ENCODE measurements around the gene RAB30.

Gene RAB30

GRCh38 chr11:83071567-83072349 is at the start of gene RAB30:
TSS of gene RAB30 (minus strand) at chr11:83071897. CDS start at chr11:82997316, 74,581 bp downstream.
- H3K4me1 ChIP-seq (ENCODE audit: control insufficient read depth, insufficient read depth, low read length), result peaks cover 12% of the 10 kb centered on the region
- H3K4me3 ChIP-seq (ENCODE audit: low read length), result peak within 1 kb of the TSS; percentile 94
- H3K36me3 ChIP-seq (ENCODE audit: control insufficient read depth, insufficient read depth, low read length), result peaks cover 2% of the 10 kb centered on the region
- H3K27ac ChIP-seq (ENCODE audit: low read depth, low read length), result peak within 1 kb of the TSS; percentile 97
- peak within 1 kb of the TSS; percentile 98 for H3K9ac ChIP-seq (ENCODE audit: low read length)
- no peaks in the 10 kb centered on the region for H3K27me3 ChIP-seq (ENCODE audit: control insufficient read depth, insufficient read depth, low read length)

DNA sequence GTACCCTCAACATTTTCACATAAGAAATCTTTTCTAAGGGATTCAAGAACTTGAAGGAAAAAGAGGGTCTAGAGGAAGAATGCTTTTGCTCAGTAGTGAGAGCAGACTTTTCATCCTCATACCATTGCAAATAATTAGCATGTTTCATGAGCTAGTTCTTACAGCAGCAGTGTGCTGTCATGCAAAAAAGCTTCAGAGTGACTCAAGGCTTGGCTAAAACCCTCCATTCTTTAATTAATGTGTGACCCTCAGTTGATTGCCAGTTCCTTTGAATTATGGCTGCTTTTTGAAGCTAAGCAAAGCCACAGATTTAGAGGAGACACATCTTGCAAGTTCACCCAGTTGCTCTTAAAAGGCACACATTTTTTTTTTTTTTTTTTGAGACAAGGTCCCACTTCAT is 48.6 kb upstream of the RAB30 start:
- no peaks in the 10 kb centered on the region for H3K27me3 ChIP-seq (ENCODE audit: control insufficient read depth, insufficient read depth, low read length)

DNA sequence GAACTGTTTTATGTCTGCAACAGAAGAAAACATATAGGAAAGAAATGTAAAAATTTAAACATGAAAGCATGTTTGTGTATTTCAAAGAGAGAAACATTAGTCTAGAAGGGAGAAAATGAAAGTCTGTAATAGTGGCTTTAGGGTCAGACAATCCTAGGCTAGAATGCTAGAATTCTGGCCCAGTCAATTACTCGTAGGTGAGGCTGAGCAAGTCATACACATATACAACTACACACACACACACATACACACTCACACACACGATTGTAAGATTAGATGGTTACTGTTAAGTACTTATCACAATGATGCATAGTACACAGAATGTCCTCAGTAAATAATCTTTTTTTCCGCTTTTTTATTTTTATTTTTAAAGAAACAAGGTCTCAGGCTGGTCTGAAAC is 47.5 kb upstream of the RAB30 start:
- H3K36me3 ChIP-seq (ENCODE audit: control insufficient read depth, insufficient read depth, low read length), result no peaks in the 10 kb centered on the region
- H3K4me3 ChIP-seq (ENCODE audit: low read length), result no peak overlapping the region
- no peak overlapping the region for H3K27ac ChIP-seq (ENCODE audit: low read depth, low read length)
- H3K27me3 ChIP-seq (ENCODE audit: control insufficient read depth, insufficient read depth, low read length), result no peaks in the 10 kb centered on the region
- H3K9ac ChIP-seq (ENCODE audit: low read length), result no peak overlapping the region
- H3K4me1 ChIP-seq (ENCODE audit: control insufficient read depth, insufficient read depth, low read length), result no peaks in the 10 kb centered on the region

More for the DNA sequence above, 48.6 kb upstream of the RAB30 start:
- Histone ChIP-seq H3K9ac (ENCODE audit: low read length) (no peak overlapping the region), H3K27ac (ENCODE audit: low read depth, low read length) (no peak overlapping the region), H3K4me3 (ENCODE audit: low read length) (no peak overlapping the region), H3K4me1 (ENCODE audit: control insufficient read depth, insufficient read depth, low read length) (no peaks in the 10 kb centered on the region), H3K36me3 (ENCODE audit: control insufficient read depth, insufficient read depth, low read length) (no peaks in the 10 kb centered on the region)

DNA sequence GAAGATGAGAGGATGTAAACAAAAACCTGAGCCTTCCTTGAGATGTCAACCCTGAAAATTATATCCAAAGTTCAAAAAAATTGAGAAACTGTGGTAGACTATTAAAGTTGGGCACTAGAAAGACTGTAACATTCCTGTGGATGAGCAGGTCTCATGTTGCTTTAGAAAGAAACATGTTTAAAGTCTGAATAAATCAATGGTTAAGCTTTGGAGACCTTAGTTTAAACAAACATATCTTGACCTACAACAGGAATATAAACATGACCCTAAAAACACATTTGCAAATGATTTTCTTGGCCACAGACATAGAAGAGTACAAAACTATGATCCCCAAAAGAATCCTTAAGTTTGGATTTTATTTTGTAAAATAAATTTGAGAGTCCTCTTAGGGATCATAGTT is 47.1 kb upstream of the RAB30 start:
- no peaks in the 10 kb centered on the region for H3K27me3 ChIP-seq (ENCODE audit: control insufficient read depth, insufficient read depth, low read length)
- H3K9ac ChIP-seq (ENCODE audit: low read length), result no peak overlapping the region
- H3K4me3 ChIP-seq (ENCODE audit: low read length), result no peak overlapping the region
- H3K4me1 ChIP-seq (ENCODE audit: control insufficient read depth, insufficient read depth, low read length), result no peaks in the 10 kb centered on the region
- no peak overlapping the region for H3K27ac ChIP-seq (ENCODE audit: low read depth, low read length)
- no peaks in the 10 kb centered on the region for H3K36me3 ChIP-seq (ENCODE audit: control insufficient read depth, insufficient read depth, low read length)

DNA sequence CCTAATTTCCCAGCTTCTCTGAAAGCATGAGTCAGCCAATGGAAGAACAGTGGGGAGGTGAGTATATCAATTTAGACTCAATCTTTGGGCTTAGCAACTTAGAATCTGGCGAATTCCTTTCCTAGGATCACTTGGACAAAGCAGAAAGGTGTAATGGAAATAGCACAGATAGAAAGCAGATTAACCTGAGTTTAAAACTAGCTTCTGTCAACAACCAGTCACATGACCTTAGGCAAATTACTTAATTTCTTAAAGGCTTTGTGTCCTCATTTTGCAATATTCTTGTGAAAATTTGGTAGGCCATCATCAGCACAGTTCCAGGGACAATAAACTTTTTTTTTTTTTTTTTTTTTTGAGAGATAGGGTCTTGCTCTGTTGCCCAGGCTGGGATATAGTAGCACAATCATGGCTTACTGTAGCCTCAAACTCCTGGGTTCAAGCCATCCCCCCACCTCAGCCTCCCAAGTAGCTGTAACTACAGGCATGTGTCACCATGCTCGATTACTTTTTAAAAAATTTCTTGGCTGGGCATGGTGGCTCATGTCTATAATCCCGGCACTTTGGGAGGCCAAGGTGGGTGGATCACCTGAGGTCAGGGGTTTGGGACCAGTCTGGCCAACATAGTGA is 44.4 kb upstream of the RAB30 start:
- no peaks in the 10 kb centered on the region for H3K36me3 ChIP-seq (ENCODE audit: control insufficient read depth, insufficient read depth, low read length)
- no peak overlapping the region for H3K4me3 ChIP-seq (ENCODE audit: low read length)
- no peaks in the 10 kb centered on the region for H3K27me3 ChIP-seq (ENCODE audit: control insufficient read depth, insufficient read depth, low read length)
- no peak overlapping the region for H3K27ac ChIP-seq (ENCODE audit: low read depth, low read length)
- H3K4me1 ChIP-seq (ENCODE audit: control insufficient read depth, insufficient read depth, low read length), result no peaks in the 10 kb centered on the region
- no peak overlapping the region for H3K9ac ChIP-seq (ENCODE audit: low read length)

- Histone ChIP-seq H3K27ac (ENCODE audit: low read depth, low read length) (no peak overlapping the region), H3K4me1 (ENCODE audit: control insufficient read depth, insufficient read depth, low read length) (no peaks in the 10 kb centered on the region), H3K4me3 (ENCODE audit: low read length) (no peak overlapping the region), H3K9ac (ENCODE audit: low read length) (no peak overlapping the region), H3K36me3 (ENCODE audit: control insufficient read depth, insufficient read depth, low read length) (no peaks in the 10 kb centered on the region), H3K27me3 (ENCODE audit: control insufficient read depth, insufficient read depth, low read length) (no peaks in the 10 kb centered on the region)
Observed at GRCh38 chr11:83115551-83115950, 43.9 kb upstream of the RAB30 start.

GRCh38 chr11:83115026-83115425 is 43.3 kb upstream of the RAB30 start:
- no peak overlapping the region for H3K9ac ChIP-seq (ENCODE audit: low read length)
- no peak overlapping the region for H3K27ac ChIP-seq (ENCODE audit: low read depth, low read length)
- no peaks in the 10 kb centered on the region for H3K4me1 ChIP-seq (ENCODE audit: control insufficient read depth, insufficient read depth, low read length)
- no peaks in the 10 kb centered on the region for H3K27me3 ChIP-seq (ENCODE audit: control insufficient read depth, insufficient read depth, low read length)
- no peak overlapping the region for H3K4me3 ChIP-seq (ENCODE audit: low read length)
- H3K36me3 ChIP-seq (ENCODE audit: control insufficient read depth, insufficient read depth, low read length), result no peaks in the 10 kb centered on the region

DNA sequence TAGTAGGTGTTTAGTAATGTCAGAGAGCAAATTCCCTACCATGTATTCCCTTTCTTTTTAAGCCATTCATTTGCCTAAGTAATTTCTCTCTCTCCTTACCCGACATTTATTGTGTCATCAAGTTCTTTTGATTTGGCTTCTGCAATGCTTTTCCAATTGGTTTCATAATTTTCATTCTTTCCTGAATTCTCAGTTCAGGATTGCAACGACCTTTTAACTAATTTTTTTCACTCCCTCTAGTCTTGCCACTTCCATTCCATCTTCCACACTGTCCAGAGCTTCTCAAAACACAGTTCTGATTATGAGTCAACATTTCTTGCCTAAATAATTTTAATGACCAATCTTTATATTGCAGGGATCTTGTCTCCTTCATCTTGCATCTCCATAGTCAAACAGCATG is 41.2 kb upstream of the RAB30 start:
- no peak overlapping the region for H3K4me3 ChIP-seq (ENCODE audit: low read length)
- H3K27me3 ChIP-seq (ENCODE audit: control insufficient read depth, insufficient read depth, low read length), result no peaks in the 10 kb centered on the region
- H3K27ac ChIP-seq (ENCODE audit: low read depth, low read length), result no peak overlapping the region
- no peaks in the 10 kb centered on the region for H3K36me3 ChIP-seq (ENCODE audit: control insufficient read depth, insufficient read depth, low read length)
- H3K9ac ChIP-seq (ENCODE audit: low read length), result no peak overlapping the region
- no peaks in the 10 kb centered on the region for H3K4me1 ChIP-seq (ENCODE audit: control insufficient read depth, insufficient read depth, low read length)

DNA sequence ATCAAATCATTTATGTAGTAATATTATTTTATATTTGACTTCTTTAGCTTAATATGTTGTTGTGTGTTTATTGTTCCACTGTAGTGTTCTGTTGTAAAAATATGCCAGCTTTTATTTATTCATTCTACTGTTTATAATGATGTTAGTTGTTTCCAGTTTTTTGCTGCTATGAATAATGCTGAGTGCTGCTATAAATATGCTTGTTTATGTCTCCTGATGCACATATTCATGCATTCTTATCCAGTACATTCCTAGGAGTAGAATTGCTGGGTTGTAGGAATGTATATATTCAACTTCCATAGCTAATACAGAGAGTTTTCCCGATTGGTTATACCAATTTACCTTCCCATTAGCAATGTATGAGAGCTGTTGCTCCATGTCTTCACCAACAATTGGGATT is 33.5 kb upstream of the RAB30 start:
- Histone ChIP-seq H3K36me3 (ENCODE audit: control insufficient read depth, insufficient read depth, low read length) (no peaks in the 10 kb centered on the region), H3K4me3 (ENCODE audit: low read length) (no peak overlapping the region), H3K27me3 (ENCODE audit: control insufficient read depth, insufficient read depth, low read length) (no peaks in the 10 kb centered on the region), H3K9ac (ENCODE audit: low read length) (no peak overlapping the region), H3K4me1 (ENCODE audit: control insufficient read depth, insufficient read depth, low read length) (no peaks in the 10 kb centered on the region), H3K27ac (ENCODE audit: low read depth, low read length) (no peak overlapping the region)

- Histone ChIP-seq H3K9ac (ENCODE audit: low read length) (no peak overlapping the region), H3K4me3 (ENCODE audit: low read length) (no peak overlapping the region), H3K27ac (ENCODE audit: low read depth, low read length) (no peak overlapping the region), H3K4me1 (ENCODE audit: control insufficient read depth, insufficient read depth, low read length) (no peaks in the 10 kb centered on the region), H3K27me3 (ENCODE audit: control insufficient read depth, insufficient read depth, low read length) (no peaks in the 10 kb centered on the region), H3K36me3 (ENCODE audit: control insufficient read depth, insufficient read depth, low read length) (no peaks in the 10 kb centered on the region)
Observed at GRCh38 chr11:83102834-83103233, 31.1 kb upstream of the RAB30 start.

- peaks cover 6% of the 10 kb centered on the region for H3K4me1 ChIP-seq (ENCODE audit: control insufficient read depth, insufficient read depth, low read length)
- no peak overlapping the region for H3K4me3 ChIP-seq (ENCODE audit: low read length)
- no peaks in the 10 kb centered on the region for H3K27me3 ChIP-seq (ENCODE audit: control insufficient read depth, insufficient read depth, low read length)
- no peaks in the 10 kb centered on the region for H3K36me3 ChIP-seq (ENCODE audit: control insufficient read depth, insufficient read depth, low read length)
- H3K9ac ChIP-seq (ENCODE audit: low read length), result no peak overlapping the region
- H3K27ac ChIP-seq (ENCODE audit: low read depth, low read length), result no peak overlapping the region
Observed at GRCh38 chr11:83097429-83098075, 25.9 kb upstream of the RAB30 start.

- Histone ChIP-seq H3K4me1 (ENCODE audit: control insufficient read depth, insufficient read depth, low read length) (peaks cover 7% of the 10 kb centered on the region), H3K27me3 (ENCODE audit: control insufficient read depth, insufficient read depth, low read length) (no peaks in the 10 kb centered on the region), H3K9ac (ENCODE audit: low read length) (no peak overlapping the region), H3K4me3 (ENCODE audit: low read length) (no peak overlapping the region), H3K27ac (ENCODE audit: low read depth, low read length) (no peak overlapping the region), H3K36me3 (ENCODE audit: control insufficient read depth, insufficient read depth, low read length) (no peaks in the 10 kb centered on the region)
Observed at GRCh38 chr11:83093634-83094033, 21.9 kb upstream of the RAB30 start.
